ENCODE data around the gene MMP24. TPM values are rescaled to one million over a fixed set of nuclear protein-coding genes. Genes with fewer than 3 reads are reported as not detected.

MMP24 gene
- total and polyA plus RNA-seq, 2 of the 13 experiments (the other 11 are each of a cell fraction or from before 2014, with no cell fraction given): 0.29 to 0.35 TPM

- TF ChIP-seq NFIC (IDR thresholded peaks at IDR 0.05; ENCODE audit: low read length) (no peak), ZSCAN20 (CRISPR knock-in tag; IDR thresholded peaks at IDR 0.05; ENCODE audit: borderline replicate concordance) (no peak), ZNF607 (CRISPR knock-in tag; IDR thresholded peaks at IDR 0.05; ENCODE audit: borderline replicate concordance) (no peak), ZBTB20 (CRISPR knock-in tag; IDR thresholded peaks at IDR 0.05; ENCODE audit: borderline replicate concordance, low read depth) (no peak), MAF1 (CRISPR knock-in tag; IDR thresholded peaks at IDR 0.05; ENCODE audit: borderline replicate concordance) (no peak), RXRB (CRISPR knock-in tag; IDR thresholded peaks at IDR 0.05; ENCODE audit: borderline replicate concordance) (peak; percentile 54; the same call in 1 of the 2 replicates), ZBTB8A (CRISPR knock-in tag; IDR thresholded peaks at IDR 0.05; ENCODE audit: borderline replicate concordance, low read depth) (no peak), SRSF1 (optimal IDR thresholded peaks at IDR 0.05; ENCODE audit: low read depth, low read length) (no peak), RBM22 (optimal IDR thresholded peaks at IDR 0.05; ENCODE audit: low read length) (no peak), ELK4 (CRISPR knock-in tag; IDR thresholded peaks at IDR 0.05; ENCODE audit: borderline replicate concordance) (no peak), GRHL1 (CRISPR knock-in tag; conservative IDR thresholded peaks at IDR 0.05) (no peak), SIX1 (CRISPR knock-in tag; IDR thresholded peaks at IDR 0.05; ENCODE audit: borderline replicate concordance) (no peak), ZNF121 (CRISPR knock-in tag; IDR thresholded peaks at IDR 0.05) (peak; percentile 78), ZKSCAN5 (CRISPR knock-in tag; IDR thresholded peaks at IDR 0.05) (no peak), GPBP1L1 (CRISPR knock-in tag; IDR thresholded peaks at IDR 0.05) (no peak), ZNF501 (CRISPR knock-in tag; IDR thresholded peaks at IDR 0.05) (peak; percentile 78), ZNF143 (CRISPR knock-in tag; IDR thresholded peaks at IDR 0.05) (no peak), ZFP1 (CRISPR knock-in tag; IDR thresholded peaks at IDR 0.05) (peak; percentile 48; the same call in 1 of the 2 replicates), ARID3A (IDR thresholded peaks at IDR 0.05; ENCODE audit: low read depth, low read length) (0 out of 2 replicates have a peak, but pooled peaks have one; percentile 28), ZFP36 (IDR thresholded peaks at IDR 0.05; ENCODE audit: borderline replicate concordance, low read depth, low read length, partially characterized antibody) (no peak), TEAD2 (CRISPR knock-in tag; IDR thresholded peaks at IDR 0.05) (no peak), KLF6 (CRISPR knock-in tag; IDR thresholded peaks at IDR 0.05) (0 out of 2 replicates have a peak, but pooled peaks have one; percentile 62), ZNF512 (CRISPR knock-in tag; IDR thresholded peaks at IDR 0.05) (no peak)
These were observed 42.7 kb downstream of the MMP24 start (continued) for GRCh38 chr20:35269055-35269781.

All from HepG2 (cell line).